LHCN-M2 (cell line): ENCODE measurements around the gene GRHL1. TPM values are rescaled to one million over a fixed set of nuclear protein-coding genes. Genes with fewer than 3 reads are reported as not detected.

Source experiments
- DNase-seq: peaks from one replicate; pipeline ENCODE4 v3.0.0-alpha.2; 2012; ENCODE audit warnings: low read depth
- total RNA-seq: library from RNA; depleted of rRNA; stranded (reverse); fragments of >200 nt; gene quantifications from 2 replicates; pipeline ENCODE4 v1.2.3, GENCODE V29; 2014; rRNA removed

GRHL1 gene
- total RNA-seq, 1 experiment from 2014 or later, result 0.40 TPM

DNA sequence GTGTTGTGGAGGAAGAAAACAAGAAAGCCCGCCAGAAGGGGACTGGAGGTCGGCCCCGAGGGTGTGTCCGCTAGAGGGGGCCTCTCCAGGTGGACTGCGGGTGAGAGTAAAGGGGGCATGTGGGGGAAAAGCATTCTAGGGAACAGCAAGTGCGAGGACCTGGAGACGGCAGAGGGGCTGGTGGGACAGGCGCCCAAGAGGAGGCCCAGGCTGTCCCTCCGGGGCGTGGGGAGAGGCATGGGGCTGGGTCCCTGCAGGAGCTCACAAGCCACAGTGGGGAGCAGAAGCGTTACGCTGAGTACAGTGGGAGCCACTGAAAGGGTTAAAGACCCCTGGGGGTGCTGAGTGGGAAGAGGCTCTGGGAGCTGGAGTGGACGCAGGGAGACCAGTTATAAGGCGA, 90.2 kb downstream of the GRHL1 start:
- DNase-seq, result no peak

DNA sequence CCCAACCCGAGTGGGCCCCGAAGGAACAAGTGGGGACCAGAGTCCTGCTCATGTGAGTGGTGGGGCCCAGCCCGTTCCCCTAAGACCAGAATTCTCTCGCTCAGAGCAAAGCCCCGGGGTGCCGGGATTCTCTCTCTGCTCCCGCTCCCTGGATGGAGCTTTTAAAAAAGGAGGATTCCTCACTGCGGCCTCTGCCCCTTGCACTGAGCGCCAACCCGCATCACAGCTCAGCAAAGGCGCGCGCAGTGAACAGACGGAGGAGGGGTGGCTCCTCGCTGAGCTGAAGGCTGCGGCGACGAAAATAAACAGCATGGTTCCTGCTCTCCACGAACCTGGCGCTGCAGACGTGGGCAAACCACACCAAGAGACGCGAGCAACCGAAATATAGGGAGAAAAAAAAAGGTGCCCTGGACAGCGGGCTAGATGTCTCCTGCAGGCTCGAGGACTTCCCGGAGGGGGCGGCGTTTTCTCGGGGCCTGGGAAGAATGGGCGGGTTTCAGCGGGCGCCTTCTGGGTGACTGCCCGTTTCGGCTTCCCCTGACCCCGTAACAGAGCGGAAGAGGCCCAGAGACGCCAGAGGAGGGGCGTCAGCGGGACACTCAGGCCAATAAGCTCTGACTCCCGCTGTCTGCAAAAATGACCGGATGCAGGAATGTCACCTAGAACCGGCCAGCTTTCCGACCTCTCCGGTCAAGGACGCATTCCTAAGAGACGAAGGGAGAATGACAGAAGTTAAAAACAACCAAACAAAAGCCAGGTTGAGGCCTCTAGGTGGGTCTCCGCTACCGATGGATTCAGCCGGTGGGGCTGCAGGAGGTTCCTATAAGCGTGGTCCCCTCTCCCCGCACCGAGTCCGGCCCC, 91.0 kb downstream of the GRHL1 start:
- DNase-seq, result no peak

DNA sequence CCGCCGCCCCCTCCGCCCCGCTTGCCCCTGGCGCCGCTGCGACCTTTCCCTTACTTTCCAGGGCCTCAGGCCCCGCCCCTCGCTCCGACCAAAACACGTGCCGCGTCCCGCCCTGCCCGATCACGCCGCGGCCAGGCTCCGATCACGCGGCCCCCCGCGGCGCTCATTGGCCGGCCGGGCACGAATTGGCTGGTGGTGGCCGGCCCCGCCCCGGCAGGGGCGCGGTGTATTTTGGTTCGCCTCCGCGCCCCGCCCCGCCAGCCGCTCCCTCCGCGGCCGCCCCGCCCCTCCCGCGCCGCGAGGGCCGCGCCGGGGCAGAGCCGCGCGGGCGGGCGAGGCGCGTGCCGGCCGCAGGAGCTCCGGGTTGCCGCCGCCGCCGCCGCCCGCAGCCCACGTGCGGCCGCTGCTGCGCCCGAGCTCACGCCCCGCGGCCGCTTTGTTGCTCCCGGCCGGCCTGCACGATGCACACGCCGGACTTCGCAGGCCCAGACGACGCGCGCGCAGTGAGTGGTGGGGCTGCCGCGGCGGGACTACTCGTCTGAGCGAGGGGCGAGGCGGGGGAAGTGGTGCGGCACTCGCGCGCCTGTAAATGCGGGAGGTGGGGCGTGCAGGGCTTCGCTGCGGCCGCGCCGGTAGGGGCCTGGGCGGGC, 91.9 kb downstream of the GRHL1 start, which contains the start of gene KLF11:
Gene KLF11 (plus strand): TSS at position 295 of the 650 bp plus-strand sequence. CDS start 167 bp downstream, at position 462.
- peak; percentile 78 for DNase-seq

DNA sequence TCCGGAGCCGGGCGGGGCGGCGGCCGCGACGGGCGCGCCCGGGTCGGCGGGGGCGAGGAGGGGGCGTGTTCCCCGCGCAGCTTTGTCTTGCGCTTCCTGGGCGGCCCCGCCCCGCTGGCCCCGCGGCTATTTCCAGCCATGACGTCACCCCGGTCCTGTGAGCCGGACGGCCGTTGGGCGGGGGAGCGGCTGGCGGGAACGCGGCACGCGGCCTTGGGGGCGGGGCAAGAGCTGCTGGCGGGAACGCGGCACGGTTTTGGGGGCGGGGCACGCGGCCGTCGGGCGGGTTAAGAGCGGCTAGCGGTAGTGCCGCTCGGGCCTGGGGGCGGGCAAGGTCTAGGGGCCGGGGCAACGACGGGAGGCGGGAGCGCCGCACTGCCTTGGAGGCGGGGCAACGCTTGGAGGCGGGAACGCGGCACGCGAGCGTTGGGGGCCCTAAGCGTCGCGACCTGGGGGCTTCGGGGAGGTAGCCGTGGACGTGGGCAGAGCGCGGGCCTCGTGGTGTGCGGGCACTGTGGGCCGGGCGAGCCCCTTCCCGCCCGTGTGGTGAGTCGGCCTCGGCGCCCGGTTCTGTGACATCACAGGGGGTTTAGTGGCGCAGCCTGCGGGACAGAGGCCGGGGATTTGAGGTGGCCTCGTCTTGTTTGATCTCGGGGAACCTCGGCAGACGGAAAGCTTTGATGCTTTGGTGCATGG, 92.6 kb downstream of the GRHL1 start:
- peak; percentile 77 for DNase-seq

DNA sequence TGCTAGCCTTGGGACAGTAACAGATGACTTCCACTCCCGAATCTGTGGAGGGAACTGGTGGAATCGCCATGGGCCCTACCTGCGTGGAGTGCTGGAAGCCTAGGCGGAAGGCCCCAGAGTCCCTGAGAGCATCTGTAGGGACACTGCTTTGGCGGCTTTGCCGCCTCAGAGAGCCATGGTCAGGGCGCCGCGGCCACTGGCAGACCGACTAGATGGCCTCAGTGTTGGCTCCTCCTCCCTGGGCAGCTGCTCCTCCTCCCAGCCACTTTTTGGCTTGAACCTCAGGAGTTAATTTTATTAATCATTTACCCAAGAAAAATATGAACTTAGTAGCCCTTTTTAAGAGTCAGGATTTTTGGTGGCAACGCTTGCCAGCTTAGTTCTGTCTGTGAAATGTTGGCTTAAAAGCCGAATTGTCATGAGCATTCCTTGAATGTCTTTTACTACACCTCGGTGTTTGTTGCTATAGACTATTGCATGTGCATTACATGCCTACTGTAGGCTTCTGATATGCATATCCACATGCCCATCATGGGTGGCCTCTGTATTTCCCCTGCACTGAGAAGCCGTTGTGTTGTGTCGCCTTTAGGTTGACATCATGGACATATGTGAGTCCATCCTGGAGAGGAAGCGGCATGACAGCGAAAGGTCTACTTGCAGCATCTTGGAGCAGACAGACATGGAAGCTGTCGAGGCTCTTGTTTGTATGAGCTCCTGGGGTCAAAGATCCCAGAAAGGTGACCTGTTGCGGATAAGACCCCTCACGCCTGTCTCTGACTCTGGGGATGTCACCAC, 94.3 kb downstream of the GRHL1 start:
- no peak for DNase-seq

DNA sequence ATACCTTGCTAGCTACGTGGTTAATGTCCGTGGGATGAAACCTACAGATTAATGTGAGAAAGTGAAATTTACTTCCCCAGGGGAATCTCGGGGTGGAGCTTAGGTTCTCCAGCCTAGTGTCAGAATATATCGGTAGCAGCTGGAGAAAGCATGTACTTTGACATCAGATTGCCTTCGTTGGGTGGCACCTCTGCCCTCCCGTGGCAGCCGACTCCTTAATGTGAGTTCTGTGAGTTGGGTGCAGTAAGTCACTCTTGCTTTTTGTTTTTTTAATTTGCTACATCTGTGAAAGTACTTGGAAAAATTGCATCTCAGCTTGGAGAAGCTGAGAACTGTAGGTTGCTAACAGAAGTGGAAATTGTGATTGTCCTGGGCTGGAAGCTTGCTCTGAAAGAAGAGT, 95.4 kb downstream of the GRHL1 start:
- DNase-seq, result no peak

- no peak for DNase-seq
Observed at GRCh38 chr2:10047616-10048500, 96.4 kb downstream of the GRHL1 start.

DNA sequence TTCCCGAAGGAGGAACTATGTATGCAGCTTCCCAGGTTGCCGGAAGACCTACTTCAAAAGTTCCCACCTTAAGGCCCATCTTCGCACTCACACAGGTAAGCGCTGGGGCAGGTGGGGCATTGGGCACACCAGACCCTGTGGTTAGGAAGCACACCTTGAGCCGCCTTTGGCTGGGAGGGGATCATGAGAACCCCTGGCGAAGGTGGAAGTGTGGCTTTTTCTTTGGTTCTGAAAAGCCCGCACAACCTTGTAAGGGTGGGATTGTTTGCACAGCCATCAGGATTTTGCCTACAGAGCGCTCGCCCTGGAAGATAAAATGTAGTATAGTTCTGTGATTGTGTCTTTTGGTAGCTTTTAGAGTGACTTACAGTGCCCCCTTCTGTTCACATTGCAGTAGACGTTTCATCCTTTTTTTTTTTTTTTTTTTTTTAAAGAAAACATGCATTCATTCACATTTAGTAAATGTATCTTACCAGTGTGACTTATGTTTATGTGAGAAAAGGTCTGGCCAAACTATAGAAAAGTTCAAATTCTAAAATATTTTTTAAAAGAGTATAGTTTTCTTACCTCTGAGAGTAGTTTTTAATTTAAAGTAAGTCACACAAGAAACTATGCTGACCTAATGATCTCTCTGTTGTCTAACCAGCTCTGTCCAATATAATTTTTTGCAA, 97.1 kb downstream of the GRHL1 start:
- DNase-seq, result peak; percentile 49

Other genes starting within 250 kb of the GRHL1 start
- 23.0 and 23.9 TPM in 2 replicates for gene TAF1B, start 108.2 kb upstream of the GRHL1 start, total RNA-seq
- gene KLF11, start 91.9 kb downstream of the GRHL1 start, total RNA-seq, result 3.1 and 3.3 TPM in 2 replicates
- gene CYS1, start 128.7 kb downstream of the GRHL1 start, total RNA-seq, result 0.13 TPM in 1 of 2 replicates, not detected in the other
- gene RRM2, start 171.0 kb downstream of the GRHL1 start, total RNA-seq, result 162 and 187 TPM in 2 replicates